Immature natural killer cell (primary cell): ENCODE measurements around the gene CORIN. TPM values are rescaled to one million over a fixed set of nuclear protein-coding genes. Genes with fewer than 3 reads are reported as not detected.

Experiments used
- DNase-seq, 3 donors: peaks; one replicate each; pipeline ENCODE4 v3.0.0; 2022; ENCODE audit warnings: mixed read lengths in 1 of 3
- H3K27ac Mint-ChIP-seq, 6 donors: one replicate each; pipeline ENCODE4 v1.8.0; 2020; ENCODE audit warnings: mixed read lengths in 6 of 6, mild to moderate bottlenecking in 5 of 6, inconsistent platforms in 4 of 6, moderate library complexity in 3 of 6
- H3K27me3 Mint-ChIP-seq, 3 donors: one replicate each; pipeline ENCODE4 v1.8.0; 2020 to 2021; ENCODE audit warnings: low read depth in 3 of 3, mild to moderate bottlenecking in 3 of 3, mixed read lengths in 3 of 3, moderate library complexity in 3 of 3, inconsistent platforms in 1 of 3
- H3K36me3 Mint-ChIP-seq, 3 donors: one replicate each; pipeline ENCODE4 v1.8.0; 2020; ENCODE audit warnings: mixed read lengths in 3 of 3, inconsistent platforms in 2 of 3, mild to moderate bottlenecking in 2 of 3
- H3K4me1 Mint-ChIP-seq, 2 donors: one replicate each; pipeline ENCODE4 v1.8.0; 2020; ENCODE audit warnings: inconsistent platforms in 2 of 2, mild to moderate bottlenecking in 2 of 2, mixed read lengths in 2 of 2, moderate library complexity in 1 of 2
- H3K4me3 Mint-ChIP-seq, 5 donors: one replicate each; pipeline ENCODE4 v1.8.0; 2020; ENCODE audit warnings: mild to moderate bottlenecking in 5 of 5, mixed read lengths in 5 of 5, inconsistent platforms in 3 of 5, moderate library complexity in 3 of 5
- H3K9me3 Mint-ChIP-seq, 6 donors: one replicate each; pipeline ENCODE4 v1.8.0; 2020; ENCODE audit warnings: mild to moderate bottlenecking in 6 of 6, mixed read lengths in 6 of 6, inconsistent platforms in 4 of 6, moderate library complexity in 3 of 6
- polyA plus RNA-seq, 3 donors: library from polyadenylated mRNA; unstranded; fragments of 300-500 nt; fragmentation: Illumina TruSeq; gene quantifications; one replicate each; pipeline ENCODE4 v1.2.3, GENCODE V29; 2021

Gene CORIN
- polyA plus RNA-seq, 3 donors from 2014 or later = not detected

- no peaks in the 10 kb centered on the region for H3K27me3 Mint-ChIP-seq
- H3K36me3 Mint-ChIP-seq = peaks cover 23 to 53% (median 42%) of the 10 kb centered on the region in 3 donors
- H3K9me3 Mint-ChIP-seq = peaks cover 0 to 2% (median 0%) of the 10 kb centered on the region in 6 donors
- H3K27ac Mint-ChIP-seq = no peak overlapping the region
- no peaks in the 10 kb centered on the region for H3K4me1 Mint-ChIP-seq
- no peak overlapping the region for H3K4me3 Mint-ChIP-seq
- DNase-seq = no peak
Observed at GRCh38 chr4:47848041-47848440, 10.2 kb upstream of the CORIN start.

DNA sequence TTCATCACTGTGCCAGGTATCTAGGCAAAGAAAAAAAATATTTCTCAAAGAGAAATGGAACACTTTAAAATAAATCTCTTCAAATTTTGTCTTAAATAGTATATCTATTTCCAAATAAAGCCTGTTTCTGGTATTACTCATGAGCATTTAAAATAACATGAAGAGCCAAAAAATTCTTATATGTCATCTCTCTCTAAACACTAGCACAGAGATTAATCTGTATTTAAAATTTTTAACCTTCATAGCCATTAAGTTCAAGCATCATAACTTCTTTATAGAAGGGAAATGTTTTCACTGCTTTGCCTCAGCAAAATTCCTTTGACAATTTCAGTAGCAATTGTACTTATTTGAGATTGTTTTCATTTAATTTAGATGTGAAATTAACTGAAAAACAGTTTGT is 5.1 kb upstream of the CORIN start:
- no peak for DNase-seq
- peaks cover 1 to 3% of the 10 kb centered on the region in 2 donors for H3K4me1 Mint-ChIP-seq
- H3K27me3 Mint-ChIP-seq = no peaks in the 10 kb centered on the region
- no peak overlapping the region for H3K4me3 Mint-ChIP-seq
- H3K27ac Mint-ChIP-seq = no peak overlapping the region
- peaks cover 0 to 2% (median 0%) of the 10 kb centered on the region in 6 donors for H3K9me3 Mint-ChIP-seq
- peaks cover 18 to 34% (median 24%) of the 10 kb centered on the region in 3 donors for H3K36me3 Mint-ChIP-seq

GRCh38 chr4:47840291-47840690 is 2.4 kb upstream of the CORIN start:
- H3K4me3 Mint-ChIP-seq = no peak overlapping the region
- no peak for DNase-seq
- peaks cover 12 to 19% (median 12%) of the 10 kb centered on the region in 3 donors for H3K36me3 Mint-ChIP-seq
- H3K9me3 Mint-ChIP-seq = no peaks in the 10 kb centered on the region
- H3K27me3 Mint-ChIP-seq = peaks cover 0 to 2% (median 2%) of the 10 kb centered on the region in 3 donors
- peaks cover 23% of the 10 kb centered on the region in 2 donors for H3K4me1 Mint-ChIP-seq
- H3K27ac Mint-ChIP-seq = peak overlapping the region in 1 of 6 donors; percentile 16

- H3K9me3 Mint-ChIP-seq = no peaks in the 10 kb centered on the region
- DNase-seq = no peak
- peaks cover 0 to 2% (median 2%) of the 10 kb centered on the region in 3 donors for H3K27me3 Mint-ChIP-seq
- H3K36me3 Mint-ChIP-seq = peaks cover 10 to 16% (median 12%) of the 10 kb centered on the region in 3 donors
- H3K4me1 Mint-ChIP-seq = peaks cover 25 to 29% of the 10 kb centered on the region in 2 donors
- peak overlapping the region in 1 of 5 donors; percentile 30 for H3K4me3 Mint-ChIP-seq
- no peak overlapping the region for H3K27ac Mint-ChIP-seq
Observed at GRCh38 chr4:47839259-47839658, 1.4 kb upstream of the CORIN start.

DNA sequence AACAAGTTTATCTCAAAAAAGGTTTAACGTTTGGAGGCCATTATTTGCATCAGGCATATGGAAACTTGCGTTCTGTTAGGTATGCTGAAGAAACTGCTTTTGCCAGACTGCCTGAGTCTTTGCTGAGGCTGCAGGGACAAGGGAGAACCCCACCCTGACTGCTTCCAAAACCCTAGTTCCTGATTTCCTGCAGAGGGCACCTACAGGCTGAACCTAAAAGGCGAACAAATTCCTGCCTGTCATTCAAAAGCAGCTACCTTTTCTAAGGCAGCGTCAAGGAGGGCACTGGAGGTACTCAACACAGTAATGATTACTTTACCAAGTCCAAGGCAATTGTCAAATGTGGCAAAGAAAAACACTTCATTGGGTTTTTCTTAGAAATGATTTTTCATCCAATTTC is 578 bp upstream of the CORIN start:
- Mint-ChIP-seq H3K27me3 (peaks cover 2 to 3% (median 2%) of the 10 kb centered on the region in 3 donors), H3K27ac (no peak overlapping the region), H3K36me3 (peaks cover 2 to 8% (median 5%) of the 10 kb centered on the region in 3 donors), H3K4me3 (peak overlapping the region in 4 of 5 donors; percentile 85 to 90 (median 86)), H3K4me1 (peaks cover 25 to 29% of the 10 kb centered on the region in 2 donors), H3K9me3 (peaks cover 0 to 2% (median 0%) of the 10 kb centered on the region in 6 donors)
- DNase-seq = no peak

DNA sequence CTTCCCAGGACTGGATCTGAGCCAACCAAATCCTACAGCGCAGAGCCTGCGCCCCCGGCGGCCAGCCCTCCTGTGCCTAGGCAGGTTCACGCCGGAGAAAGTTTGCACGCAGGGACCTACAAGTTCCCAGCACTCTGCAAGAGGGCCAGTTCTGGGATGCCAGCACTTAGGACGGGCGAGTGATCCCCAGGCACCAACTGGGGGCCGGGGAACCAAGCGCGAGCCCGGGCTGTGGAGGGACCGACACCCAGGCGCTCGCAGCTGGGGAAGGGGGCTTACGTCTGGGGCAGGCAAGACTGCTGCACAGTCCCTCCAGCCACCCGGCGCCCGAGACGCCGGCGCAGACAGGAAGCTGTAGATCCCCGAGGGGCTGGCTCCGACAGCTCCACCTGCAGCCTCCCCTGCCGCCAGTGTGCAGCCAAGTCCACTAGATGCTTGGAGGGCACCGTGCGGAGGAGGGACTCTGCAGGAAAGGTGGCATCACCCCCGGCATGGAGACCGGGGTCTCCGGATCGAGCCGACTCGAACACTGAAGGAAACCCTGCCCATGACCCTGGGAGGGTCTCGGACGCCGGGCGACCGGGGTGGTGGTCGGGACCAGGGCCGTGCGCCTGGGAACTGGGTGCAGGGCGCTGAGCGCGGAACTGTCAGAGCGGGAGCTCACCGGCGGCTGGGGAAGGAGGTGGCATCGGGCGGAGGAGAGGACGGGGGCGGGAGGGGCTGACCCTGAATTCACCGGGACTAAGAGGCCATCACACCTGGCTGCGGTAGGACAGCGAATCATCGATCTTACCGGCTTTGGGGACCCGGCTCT is 566 bp downstream of the CORIN start:
- Mint-ChIP-seq H3K4me3 (peak overlapping the region; percentile 75 to 90 (median 86)), H3K27me3 (peaks cover 2 to 3% (median 2%) of the 10 kb centered on the region in 3 donors), H3K36me3 (peaks cover 0 to 5% (median 3%) of the 10 kb centered on the region in 3 donors), H3K9me3 (peaks cover 0 to 2% (median 0%) of the 10 kb centered on the region in 6 donors), H3K4me1 (peaks cover 25 to 29% of the 10 kb centered on the region in 2 donors), H3K27ac (peak overlapping the region in 1 of 6 donors; percentile 43)
- DNase-seq = peak; percentile 34 to 41 (median 35)

DNA sequence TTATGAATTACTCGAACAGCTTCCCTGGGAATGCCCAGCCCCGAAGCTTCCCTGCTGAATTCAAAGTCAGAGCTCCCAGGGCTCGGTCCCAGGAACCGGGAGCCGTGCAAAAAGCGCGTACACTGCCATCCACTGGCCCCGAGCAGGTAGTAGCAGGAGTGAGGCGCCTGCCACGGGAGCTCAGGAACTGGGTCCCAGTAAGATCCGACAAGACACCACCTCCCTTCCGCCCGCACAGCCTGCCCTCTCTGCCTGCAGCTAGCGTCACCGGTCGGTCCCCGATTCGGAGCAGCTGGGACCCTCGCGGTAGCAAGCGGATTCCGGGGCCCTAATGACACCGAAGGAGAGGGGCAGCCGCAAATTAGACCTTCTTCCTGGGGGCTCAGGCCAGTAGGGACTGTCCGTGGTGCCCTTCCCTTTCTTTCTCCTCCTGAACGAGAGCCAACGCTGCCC is 1.2 kb downstream of the CORIN start:
- Mint-ChIP-seq H3K4me1 (peaks cover 25 to 29% of the 10 kb centered on the region in 2 donors), H3K27ac (no peak overlapping the region), H3K27me3 (peaks cover 2 to 4% (median 3%) of the 10 kb centered on the region in 3 donors), H3K9me3 (peaks cover 0 to 3% (median 0%) of the 10 kb centered on the region in 6 donors), H3K4me3 (peak overlapping the region; percentile 75 to 90 (median 86)), H3K36me3 (peaks cover 0 to 3% (median under 1%) of the 10 kb centered on the region in 3 donors)
- DNase-seq = peak; percentile 10 to 31 (median 22)

DNA sequence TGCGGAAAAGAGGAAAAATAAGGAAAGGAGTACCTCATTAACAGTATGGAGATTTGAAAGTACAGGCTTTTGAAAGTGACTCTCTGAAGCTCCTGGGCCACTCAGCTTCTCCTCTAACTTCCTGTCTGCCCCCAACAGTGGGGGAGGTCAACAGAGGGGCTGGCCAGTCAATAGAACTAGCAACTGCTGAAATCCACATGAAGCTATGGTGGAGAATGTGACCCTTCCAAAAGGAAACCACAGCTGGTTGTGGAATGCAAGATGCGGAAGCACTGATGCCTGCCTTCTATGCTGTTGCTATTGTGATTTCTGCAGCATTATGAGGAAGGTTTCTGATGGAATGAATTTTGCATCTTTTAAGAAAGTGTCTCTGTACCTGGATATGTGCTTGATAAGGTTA is 2.4 kb downstream of the CORIN start:
- Mint-ChIP-seq H3K36me3 (peaks cover 0 to 3% (median 0%) of the 10 kb centered on the region in 3 donors), H3K4me3 (peak overlapping the region; percentile 75 to 90 (median 86)), H3K9me3 (peaks cover 0 to 4% (median 0%) of the 10 kb centered on the region in 6 donors), H3K27me3 (peaks cover 2 to 4% (median 3%) of the 10 kb centered on the region in 3 donors), H3K27ac (no peak overlapping the region), H3K4me1 (peaks cover 34 to 39% of the 10 kb centered on the region in 2 donors)
- DNase-seq = no peak

- Mint-ChIP-seq H3K9me3 (peaks cover 0 to 4% (median 0%) of the 10 kb centered on the region in 6 donors), H3K4me1 (peaks cover 33 to 52% of the 10 kb centered on the region in 2 donors), H3K27ac (peak overlapping the region in 2 of 6 donors; percentile 50 to 57), H3K36me3 (no peaks in the 10 kb centered on the region), H3K4me3 (peak overlapping the region in 1 of 5 donors; percentile 11), H3K27me3 (peaks cover 2 to 3% (median 2%) of the 10 kb centered on the region in 3 donors)
- no peak for DNase-seq
Observed at GRCh38 chr4:47831026-47831679, 6.7 kb downstream of the CORIN start.

DNA sequence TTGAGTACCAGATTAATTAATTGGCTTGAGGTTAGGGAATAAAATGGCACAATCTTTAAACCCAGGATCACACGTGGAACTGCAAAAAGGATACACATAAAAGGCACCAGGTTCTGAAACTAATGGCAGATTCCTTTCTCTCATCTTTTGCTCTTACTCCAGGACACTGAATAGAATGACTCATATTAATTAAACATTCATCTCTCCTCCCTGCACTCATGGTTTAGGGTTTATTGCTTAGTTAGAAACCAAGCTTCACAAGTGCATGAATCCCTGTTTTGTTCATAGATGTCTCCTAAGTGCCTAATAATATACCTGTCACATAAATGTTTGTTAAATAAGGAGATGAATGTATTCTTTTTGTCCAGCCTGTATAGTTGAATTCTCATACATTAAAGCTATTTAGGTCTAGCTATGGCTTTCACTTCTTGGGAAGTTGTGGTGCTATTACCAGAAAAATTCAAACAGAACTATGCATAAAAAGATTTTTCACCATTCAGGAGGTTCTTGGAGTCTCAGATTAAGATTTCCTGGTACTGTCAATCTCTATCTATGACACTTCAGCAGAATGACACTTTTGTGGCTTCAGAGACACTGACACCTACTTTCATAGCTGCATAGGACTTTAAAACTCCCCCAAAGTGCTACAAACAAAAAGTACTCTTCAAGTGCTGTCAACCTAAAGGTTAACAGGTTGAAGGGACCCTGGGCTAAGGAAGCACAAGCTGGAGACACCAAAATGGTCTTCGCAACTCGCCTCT is 7.4 kb downstream of the CORIN start:
- Mint-ChIP-seq H3K9me3 (peaks cover 0 to 4% (median 0%) of the 10 kb centered on the region in 6 donors), H3K27ac (peak overlapping the region in 3 of 6 donors; percentile 20 to 57 (median 50)), H3K4me3 (peak overlapping the region in 2 of 5 donors; percentile 6 to 11), H3K4me1 (peaks cover 26 to 47% of the 10 kb centered on the region in 2 donors), H3K27me3 (peaks cover 1 to 2% (median 2%) of the 10 kb centered on the region in 3 donors), H3K36me3 (no peaks in the 10 kb centered on the region)
- DNase-seq = peak in 1 of 3 donors; percentile 10

DNA sequence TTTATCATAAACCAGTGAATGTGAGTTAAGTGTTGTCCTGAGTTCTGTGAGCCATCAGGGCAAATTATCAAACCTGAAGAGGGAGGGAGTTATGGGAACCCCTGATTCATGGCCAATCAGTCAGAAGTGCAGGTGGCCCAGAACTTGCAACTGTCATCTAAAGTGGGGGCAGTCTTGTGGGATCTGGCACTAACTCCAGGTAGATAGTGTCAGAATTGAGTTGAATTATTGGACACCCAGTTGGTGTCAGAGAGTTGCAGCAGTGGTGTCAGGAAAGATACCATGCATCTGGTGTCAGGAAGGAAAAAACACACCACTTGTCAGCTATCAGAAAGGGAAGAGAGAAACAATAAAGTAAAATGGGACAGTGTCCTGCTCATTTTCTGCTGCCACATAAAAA is 8.4 kb downstream of the CORIN start:
- peaks cover 22 to 40% of the 10 kb centered on the region in 2 donors for H3K4me1 Mint-ChIP-seq
- no peak overlapping the region for H3K4me3 Mint-ChIP-seq
- DNase-seq = no peak
- peaks cover 1 to 2% (median 2%) of the 10 kb centered on the region in 3 donors for H3K27me3 Mint-ChIP-seq
- H3K36me3 Mint-ChIP-seq = no peaks in the 10 kb centered on the region
- peak overlapping the region in 1 of 6 donors; percentile 41 for H3K27ac Mint-ChIP-seq
- peaks cover 0 to 4% (median 0%) of the 10 kb centered on the region in 6 donors for H3K9me3 Mint-ChIP-seq

GRCh38 chr4:47827343-47828047 is 10.4 kb downstream of the CORIN start:
- Mint-ChIP-seq H3K27me3 (peaks cover 0 to 3% (median 0%) of the 10 kb centered on the region in 3 donors), H3K9me3 (peaks cover 0 to 2% (median 0%) of the 10 kb centered on the region in 6 donors), H3K36me3 (no peaks in the 10 kb centered on the region), H3K4me3 (no peak overlapping the region), H3K27ac (no peak overlapping the region), H3K4me1 (peaks cover 22 to 40% of the 10 kb centered on the region in 2 donors)
- no peak for DNase-seq
